HepG2 (cell line): ENCODE measurements around the gene CRYZL1. TPM values are rescaled to one million over a fixed set of nuclear protein-coding genes. Genes with fewer than 3 reads are reported as not detected.

Source experiments
- ATAC-seq: fragments of 200-7000 bp; cut with Tn5 transposase; 3 replicates; pipeline ENCODE4 v1.9.1; 2020; ENCODE audit warnings: mild to moderate bottlenecking, moderate library complexity
- BruUV-seq: library from RNA; stranded (reverse); fragments of 400-500 nt; replicated peaks from 2 replicates; lab custom pipeline; 2021; lab: Mats Ljungman, UMichigan
- CTCF ChIA-PET: fragments of 300-600 bp; formaldehyde crosslinking; extraction: SDS; loops from one replicate; lab custom pipeline; 2021; ENCODE audit warnings: low total read pairs, inconsistent platforms, low intra/inter-chr PET ratio; lab: Yijun Ruan, JAX
- POLR2A ChIA-PET: fragments of 350-600 bp; sonication (Branson Sonifier 250); formaldehyde crosslinking; loops from one replicate; lab custom pipeline; 2020; ENCODE audit warnings: antibody characterized with exemption, inconsistent platforms; lab: Yijun Ruan, JAX
- DNase-seq: peaks from one replicate; pipeline ENCODE4 v3.0.0-alpha.2; 2015; ENCODE audit warnings: low spot score
- FAIRE-seq: peaks from 3 replicates; lab custom pipeline; 2011; peaks lifted over from hg19 to GRCh38; lab: Jason Lieb, UNC
- H2AFZ ChIP-seq: one replicate; pipeline ENCODE4 v1.6.1; 2011; ENCODE audit warnings: low read length, inconsistent platforms
- H3K27ac ChIP-seq: fragments of 300-600 bp; 3 replicates; pipeline ENCODE4 v1.8.0; 2011; ENCODE audit warnings: mixed run types, mild to moderate bottlenecking, mixed read lengths, low read length, inconsistent platforms; ENCODE audit not compliant: insufficient read depth; ENCODE audit errors: extremely low read length
- H3K27me3 ChIP-seq, 2 experiments: fragments of 200-600 bp in 1 of 2; 2 replicates in 1 of 2; 3 replicates in 1 of 2; pipeline versions ENCODE4 v1.6.0 to v1.8.0; 2011; ENCODE audit warnings: low read length in 2 of 2, mild to moderate bottlenecking in 2 of 2, moderate library complexity in 2 of 2, inconsistent platforms in 1 of 2; ENCODE audit not compliant: insufficient read depth in 2 of 2, control insufficient read depth in 1 of 2
- H3K36me3 ChIP-seq, 2 experiments: fragments of 200-600 bp in 1 of 2; replicated peaks in 1 of 2; 2 replicates in 1 of 2; 3 replicates in 1 of 2; pipeline versions ENCODE4 v1.5.1 to v1.8.0; 2011; ENCODE audit warnings: low read length in 2 of 2, inconsistent platforms in 1 of 2; ENCODE audit not compliant: insufficient read depth in 2 of 2, control insufficient read depth in 1 of 2
- H3K4me1 ChIP-seq: 2 replicates; pipeline ENCODE4 v1.5.1; 2012; ENCODE audit warnings: low read length, inconsistent platforms; ENCODE audit not compliant: insufficient read depth
- H3K4me2 ChIP-seq: 2 replicates; pipeline ENCODE4 v1.6.0; 2011; ENCODE audit warnings: low read depth, low read length, inconsistent platforms
- H3K4me3 ChIP-seq, 3 experiments: fragments of 200-600 bp in 1 of 3; sonication (generic), shearing (Covaris generic) in 1 of 3; replicated peaks in 1 of 3; 2 replicates each; pipeline ENCODE4 v1.5.1; 2011 to 2016; ENCODE audit warnings: low read length in 3 of 3, inconsistent platforms in 2 of 3, low read depth in 2 of 3, mild to moderate bottlenecking in 2 of 3, control low read depth in 1 of 3, mixed read lengths in 1 of 3; ENCODE audit not compliant: insufficient read depth in 1 of 3
- H3K79me2 ChIP-seq: one replicate; pipeline ENCODE4 v1.6.1; 2011; ENCODE audit warnings: low read length, inconsistent platforms; ENCODE audit not compliant: insufficient read depth
- H3K9ac ChIP-seq: 2 replicates; pipeline ENCODE4 v1.6.0; 2011; ENCODE audit warnings: mild to moderate bottlenecking, low read depth, low read length, inconsistent platforms; ENCODE audit not compliant: insufficient read depth
- H3K9me3 ChIP-seq: 2 replicates; pipeline ENCODE4 v1.5.1; 2012; ENCODE audit warnings: mild to moderate bottlenecking, low read length
- H4K20me1 ChIP-seq: 2 replicates; pipeline ENCODE4 v1.6.0; 2011; ENCODE audit warnings: inconsistent platforms, mild to moderate bottlenecking, low read length, moderate library complexity; ENCODE audit not compliant: insufficient read depth
- BRD4 ChIP-seq: sonication (generic); formaldehyde crosslinking; IDR thresholded peaks from 2 replicates; pipeline ENCODE4 v1.4.0; 2020; ENCODE audit warnings: missing genetic modification reagents
- ETV5 ChIP-seq: IDR thresholded peaks from 2 replicates; pipeline ENCODE4 v1.6.1; 2018; ENCODE audit warnings: missing biosample characterization, missing genetic modification reagents, inconsistent platforms, borderline replicate concordance
- HINFP ChIP-seq: sonication (generic); formaldehyde crosslinking; IDR thresholded peaks from 2 replicates; pipeline ENCODE4 v1.4.0; 2020; ENCODE audit warnings: low read depth, mild to moderate bottlenecking, missing genetic modification reagents
- HNF1A ChIP-seq, 2 experiments: sonication (generic) in 1 of 2; formaldehyde crosslinking in 1 of 2; IDR thresholded peaks; 2 replicates each; pipeline versions ENCODE4 v1.4.0 to v1.6.1; 2016 to 2020; ENCODE audit warnings: borderline replicate concordance in 1 of 2, low read depth in 1 of 2, mild to moderate bottlenecking in 1 of 2, missing genetic modification reagents in 1 of 2
- KAT7 ChIP-seq: IDR thresholded peaks from 2 replicates; pipeline ENCODE4 v1.6.1; 2018; ENCODE audit warnings: borderline replicate concordance, missing compliant biosample characterization
- RBM22 ChIP-seq: fragments of 200-400 bp; formaldehyde crosslinking; optimal IDR thresholded peaks from 2 replicates; pipeline ENCODE3; 2017; ENCODE audit warnings: mild to moderate bottlenecking, low read length, moderate library complexity
- REL ChIP-seq: sonication (generic); formaldehyde crosslinking; conservative IDR thresholded peaks from 2 replicates; pipeline ENCODE4 v1.8.0; 2022; ENCODE audit warnings: mild to moderate bottlenecking, missing genetic modification reagents, moderate library complexity
- ZNF331 ChIP-seq: sonication (generic); formaldehyde crosslinking; IDR thresholded peaks from 2 replicates; pipeline ENCODE4 v1.4.0; 2020; ENCODE audit warnings: missing genetic modification reagents
- WGBS: methylation state at CpG from one replicate; pipeline ENCODE4 v1.1.6; 2017; ENCODE audit warnings: low lambda C conversion rate; 5-methylcytosine and 5-hydroxymethylcytosine counted together
- in situ Hi-C: cut with HindIII; loops from 2 replicates; pipeline ENCODE4 v1.10.0; 2017; ENCODE audit warnings: low pct_unique_long_range_greater_than_20kb; ENCODE audit not compliant: extremely low pct_ligation_motif_present
- intact Hi-C: fragments of 100-400 bp; cut with micrococcal nuclease; formaldehyde crosslinking; loops from one replicate; pipeline ENCODE4 v1.10.0; 2022; ENCODE audit not compliant: unreplicated experiment
- polyA plus RNA-seq, 8 experiments: library from polyadenylated mRNA; depleted of rRNA in 3 of 8; stranded (reverse) in 7 of 8; unstranded in 1 of 8; fragments of >200 nt; fragmentation: Illumina TruSeq in 4 of 8; extraction: Trizol in 4 of 8; gene quantifications; 2 replicates each; pipeline versions ENCODE4 v1.2.1 to v1.2.3, GENCODE V29; 2011 to 2016; ENCODE audit warnings: low read depth in 4 of 8, missing spikeins in 1 of 8, mixed read lengths in 1 of 8; ENCODE audit not compliant: insufficient read depth in 1 of 8
- total RNA-seq, 5 experiments: library from RNA; depleted of rRNA; stranded (reverse); fragments of >200 nt; fragmentation: Illumina TruSeq; extraction: Trizol; gene quantifications; 2 replicates each; pipeline ENCODE4 v1.2.3, GENCODE V29; 2016; ENCODE audit warnings: low read depth in 1 of 5

The CRYZL1 gene
- total and polyA plus RNA-seq, 2 of the 13 experiments (the other 11 are each of a cell fraction or from before 2014, with no cell fraction given), result 20.3 to 27.7 TPM

- no peak for TF ChIP-seq HNF1A (IDR thresholded peaks at IDR 0.05; ENCODE audit: low read depth)
- TF ChIP-seq HNF1A (CRISPR knock-in tag; IDR thresholded peaks at IDR 0.05; ENCODE audit: borderline replicate concordance), result no peak
- TF ChIP-seq REL (CRISPR knock-in tag), result no peak
- no peak for TF ChIP-seq KAT7 (CRISPR knock-in tag)
- no peak for TF ChIP-seq ETV5 (CRISPR knock-in tag)
These were observed 80.6 kb downstream of the CRYZL1 start (continued) for GRCh38 chr21:33560965-33561364.

GRCh38 chr21:33559813-33560212, 81.7 kb downstream of the CRYZL1 start:
- ChIA-PET POLR2A (no interaction called here), CTCF (no interaction called here)
- Histone ChIP-seq H3K27ac (no peak overlapping the region), H2AFZ (no peak overlapping the region), H3K27me3 (no peaks in the 10 kb centered on the region; a peak in 1 of 5 replicates), H4K20me1 (peaks cover 29% of the 10 kb centered on the region), H3K36me3 (peaks cover 14 to 72% of the 10 kb centered on the region in 2 experiments), H3K4me2 (no peak overlapping the region), H3K9ac (no peak overlapping the region), H3K79me2 (peaks cover 49% of the 10 kb centered on the region), H3K9me3 (no peaks in the 10 kb centered on the region), H3K4me3 (no peak overlapping the region), H3K4me1 (peaks cover 11% of the 10 kb centered on the region; the same call in 1 of the 2 replicates)
- TF ChIP-seq BRD4 (CRISPR knock-in tag) (no peak), RBM22 (peak; percentile 66), HINFP (CRISPR knock-in tag) (no peak), ZNF331 (CRISPR knock-in tag) (no peak)
- ATAC-seq (no peak), FAIRE-seq (no peak), DNase-seq (no peak)
- in situ Hi-C loops, result no loop called here
- BruUV-seq, result no TSS peak
- intact Hi-C loops, result loop anchor here (2.0 kb wide), 2 partner anchors 15 to 35 kb away; no protein-coding TSS in a partner anchor
- WGBS, result 95% methylated on average over 10 of the region's 10 CpGs
